T-helper 1 cell treated with Interleukin-12 subunit alpha and Interleukin-12 subunit beta and Interleukin-4 antibody, amounts not matched to agents 30 ng/mL and 1 ng/mL, for 36 hours (primary cell): ENCODE data around the gene SVIL. TPM values are rescaled to one million over a fixed set of nuclear protein-coding genes. Genes with fewer than 3 reads are reported as not detected.
"Not testable (repeated sequence)": the region's sequence is repeated elsewhere in the genome, so short reads cannot be mapped to it uniquely, and the experiment has no call there.

Experiments
- intact Hi-C: fragments of 100-400 bp; cut with micrococcal nuclease; formaldehyde crosslinking; loops from one replicate; pipeline ENCODE4 v1.15.1; 2024
- total RNA-seq: library from RNA; stranded (reverse); gene quantifications from 2 replicates; pipeline ENCODE4 v1.2.3, GENCODE V29; 2022

The SVIL gene
- total RNA-seq, 1 donor from 2014 or later = 12.9 TPM

DNA sequence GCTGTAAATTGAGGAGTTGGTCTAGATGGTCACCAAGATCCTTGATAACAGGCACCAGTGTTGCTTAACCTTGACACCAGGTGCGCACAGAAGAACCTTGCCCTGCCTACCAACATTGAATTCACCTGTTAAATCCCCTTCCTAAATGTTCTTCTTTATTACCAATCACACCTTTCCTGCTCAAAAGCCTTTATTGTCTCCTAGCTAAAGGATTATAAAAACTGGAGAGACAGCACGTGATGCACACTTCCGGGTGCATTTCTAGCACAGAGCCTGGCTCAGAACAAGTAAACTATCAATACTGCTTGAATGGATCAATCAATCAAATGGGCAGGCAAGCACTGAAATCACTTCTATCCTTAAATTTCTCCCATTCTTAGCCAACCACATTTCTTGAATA lies 56.3 kb downstream of the SVIL start:
- intact Hi-C loops = no loop called here

DNA sequence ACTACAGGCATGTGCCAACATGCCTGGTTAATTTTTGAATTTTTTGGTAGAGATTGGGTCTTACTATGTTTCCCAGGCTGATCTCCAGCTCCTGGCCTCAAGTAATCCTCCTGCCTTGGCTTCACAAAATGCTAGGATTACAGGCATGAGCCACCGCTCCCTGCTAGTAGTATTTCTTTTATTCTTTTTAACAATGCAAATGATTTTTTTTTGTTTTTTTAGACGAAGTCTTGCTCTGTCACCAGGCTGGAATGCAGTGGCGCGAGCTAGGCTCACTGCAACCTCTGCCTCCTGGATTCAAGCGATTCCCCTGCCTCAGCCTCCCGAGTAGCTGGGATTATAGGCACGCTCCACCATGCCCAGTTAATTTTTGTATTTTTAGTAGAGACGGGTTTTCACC lies 58.1 kb downstream of the SVIL start:
- intact Hi-C loops = no loop called here

GRCh38 chr10:29575098-29575455 lies 59.7 kb downstream of the SVIL start:
- intact Hi-C loops = no loop called here

DNA sequence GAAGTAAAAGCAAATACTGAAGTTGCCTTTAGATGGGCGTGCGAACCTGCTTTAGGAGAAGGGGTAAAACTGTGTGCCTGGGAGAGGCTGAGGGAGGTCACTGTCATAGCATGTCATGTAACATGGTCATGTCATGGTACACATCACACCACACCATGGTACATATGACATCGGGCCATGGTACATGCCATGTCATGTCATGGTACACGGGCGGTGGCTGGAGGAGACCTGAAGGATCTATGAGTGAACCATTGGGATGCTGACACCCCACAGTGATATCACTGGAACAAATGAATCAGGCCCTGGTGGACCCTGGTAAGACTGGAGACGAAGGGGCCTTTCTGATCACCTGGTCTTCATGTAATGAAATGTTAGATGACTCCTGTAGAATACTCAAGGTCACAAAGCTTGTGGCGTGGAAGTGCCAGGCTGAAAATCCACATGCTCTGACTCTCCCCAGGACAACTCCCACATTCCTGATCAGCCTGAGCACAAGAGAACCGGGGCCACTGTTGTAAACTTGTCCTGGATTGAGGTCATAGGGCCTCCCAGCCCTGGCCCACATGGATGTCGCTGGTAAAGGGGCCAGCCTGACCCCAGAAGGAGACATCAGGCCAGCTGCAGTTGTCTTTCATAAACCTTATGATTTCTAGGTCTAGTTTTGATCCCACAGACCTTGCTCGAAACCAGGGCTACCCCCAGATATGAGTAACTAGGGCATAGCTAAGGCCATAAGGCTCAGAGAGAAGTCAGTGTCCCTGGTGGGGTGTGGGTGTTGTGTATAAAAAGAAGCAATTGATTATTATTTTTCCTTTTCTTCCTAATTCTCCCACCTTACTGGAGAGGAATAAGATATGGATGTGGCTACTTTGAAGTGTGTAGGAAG lies 60.3 kb downstream of the SVIL start:
- intact Hi-C loops = not testable (repeated sequence)

DNA sequence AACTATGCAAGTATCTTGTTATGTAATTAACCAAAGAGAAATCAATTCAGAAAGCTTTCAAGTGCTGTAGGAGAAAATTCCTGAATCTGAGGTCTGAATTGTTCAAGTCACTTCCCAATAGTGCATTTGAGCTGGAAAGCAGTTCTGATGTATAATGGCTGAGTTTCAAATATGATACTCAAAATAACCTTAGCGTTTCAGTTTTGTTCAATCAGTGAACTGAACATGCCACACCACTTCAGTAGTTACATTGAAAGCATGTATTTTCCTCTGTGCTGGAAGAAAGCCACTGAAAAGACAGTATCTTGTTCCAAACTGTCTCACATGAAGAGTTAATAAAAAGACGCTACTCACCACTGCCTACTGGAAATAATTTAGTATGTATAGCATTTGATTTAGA lies 64.5 kb downstream of the SVIL start:
- intact Hi-C loops = not testable (repeated sequence)

GRCh38 chr10:29569795-29570194 lies 65.0 kb downstream of the SVIL start:
- intact Hi-C loops = no loop called here

GRCh38 chr10:29567003-29567402 lies 67.8 kb downstream of the SVIL start:
- intact Hi-C loops = no loop called here

GRCh38 chr10:29566209-29566608 lies 68.6 kb downstream of the SVIL start:
- intact Hi-C loops = not testable (repeated sequence)

GRCh38 chr10:29563420-29564035 lies 71.2 kb downstream of the SVIL start:
- intact Hi-C loops = no loop called here

DNA sequence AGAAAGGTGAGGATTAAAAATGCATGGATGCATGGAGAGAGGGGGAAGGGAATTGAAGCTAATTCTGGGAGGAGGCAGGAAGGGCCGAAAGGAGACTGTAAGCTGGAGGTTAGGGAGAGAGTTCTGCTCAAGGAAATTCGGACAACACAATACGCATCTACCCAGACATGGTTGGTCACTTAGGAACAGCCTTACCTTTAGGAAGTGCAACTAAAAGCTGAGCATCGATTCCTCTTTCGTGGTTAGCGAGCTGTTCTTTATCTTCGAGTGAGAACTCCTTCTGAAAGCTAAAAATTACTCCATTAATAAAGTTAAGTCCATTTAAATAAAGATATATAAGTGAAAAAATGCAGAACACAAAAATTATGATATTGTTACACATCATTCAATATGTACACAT lies 71.8 kb downstream of the SVIL start:
- intact Hi-C loops = not testable (repeated sequence)

DNA sequence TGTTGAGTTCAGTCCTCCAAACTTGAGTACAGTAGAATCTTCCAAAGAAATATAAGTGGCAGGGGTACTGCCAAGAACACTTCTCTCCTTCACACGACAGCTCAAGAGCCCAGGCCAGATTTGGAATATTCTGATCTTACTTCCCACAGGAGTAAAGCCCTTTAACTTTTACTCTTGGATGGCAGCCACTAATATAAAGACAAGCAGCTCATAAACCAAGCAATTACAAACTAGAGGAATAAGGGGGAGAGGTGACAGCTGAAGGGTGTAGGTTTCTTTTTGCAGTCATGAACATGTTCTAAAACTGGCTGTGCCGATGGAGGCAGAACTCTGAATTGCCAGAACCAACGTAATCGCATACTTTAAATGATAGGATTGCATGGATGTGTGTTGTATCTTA lies 74.8 kb downstream of the SVIL start:
- intact Hi-C loops = no loop called here

DNA sequence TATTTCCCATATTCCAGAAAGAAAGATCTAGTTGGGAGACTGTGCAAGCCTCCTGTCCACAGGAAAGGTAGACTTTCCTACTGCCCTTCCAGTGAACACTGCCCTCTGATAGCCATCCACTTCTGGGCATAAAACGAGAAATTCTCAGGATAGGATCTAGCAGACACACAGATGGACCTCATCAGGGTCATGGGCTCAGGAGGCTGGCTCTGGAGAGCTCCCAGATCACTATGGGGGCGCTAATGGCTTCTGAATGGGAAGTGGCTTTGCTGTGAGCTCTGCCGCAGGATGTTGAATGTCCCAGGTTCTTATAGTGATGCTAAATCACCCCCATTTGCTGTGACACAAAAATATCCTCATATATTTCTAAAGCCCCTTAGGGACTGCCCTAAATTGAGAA lies 77.1 kb downstream of the SVIL start:
- intact Hi-C loops = no loop called here

DNA sequence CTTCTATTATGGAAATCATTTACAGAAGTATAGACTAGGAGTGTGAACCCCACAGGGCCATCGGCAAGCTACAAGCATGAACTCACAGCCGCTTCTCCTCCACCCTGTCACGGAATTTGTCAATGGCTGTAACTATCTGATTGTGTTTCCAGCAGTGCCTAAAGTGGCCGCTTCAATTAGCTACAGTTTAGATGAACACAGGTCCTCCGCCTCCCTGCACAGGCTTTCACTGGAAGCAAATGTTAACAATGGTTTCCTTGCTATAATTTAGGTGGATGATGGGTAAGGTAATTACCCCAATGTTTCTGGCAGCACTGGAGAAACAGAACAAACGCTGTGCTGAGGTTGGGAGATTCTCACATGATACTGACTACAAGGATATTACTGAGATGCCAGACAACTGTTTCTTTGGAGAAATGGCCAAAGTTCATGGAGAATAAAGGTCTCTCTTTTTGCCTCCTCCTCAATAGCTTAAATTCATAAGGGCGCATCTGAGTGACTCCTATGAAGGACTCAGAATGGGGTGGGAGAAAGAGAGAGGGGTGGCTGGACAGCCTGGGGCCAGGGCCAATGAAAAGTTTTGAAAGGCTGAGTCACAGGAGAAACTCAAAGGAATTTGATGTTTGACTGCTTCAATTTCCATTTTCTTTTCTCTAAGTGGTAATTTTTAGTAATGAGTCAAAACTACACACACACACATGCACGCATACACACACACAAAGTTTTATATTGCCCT lies 78.9 kb downstream of the SVIL start:
- intact Hi-C loops = no loop called here

GRCh38 chr10:29555091-29555745 lies 79.6 kb downstream of the SVIL start:
- intact Hi-C loops = no loop called here

GRCh38 chr10:29554660-29555059 lies 80.1 kb downstream of the SVIL start:
- intact Hi-C loops = no loop called here

GRCh38 chr10:29553544-29554250 lies 81.1 kb downstream of the SVIL start:
- intact Hi-C loops = no loop called here

DNA sequence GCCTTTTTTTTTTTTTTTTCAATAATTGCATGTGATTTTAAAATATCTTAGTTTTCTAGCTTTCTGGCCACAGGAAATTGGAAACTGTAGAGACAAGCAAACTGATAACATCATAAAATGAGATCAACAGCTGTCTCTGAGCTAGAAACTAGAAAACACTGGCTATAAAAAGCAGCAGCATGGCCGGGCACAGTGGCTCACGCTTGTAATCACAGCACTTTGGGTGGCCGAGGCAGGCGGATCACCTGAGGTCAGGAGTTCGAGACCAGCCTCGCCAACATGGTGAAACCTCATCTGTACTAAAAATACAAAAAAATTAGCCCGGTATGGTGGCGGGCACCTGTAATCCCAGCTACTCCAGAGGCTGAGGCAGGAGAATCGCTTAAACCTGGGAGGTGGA lies 81.7 kb downstream of the SVIL start:
- intact Hi-C loops = not testable (repeated sequence)

GRCh38 chr10:29549493-29549892 lies 85.3 kb downstream of the SVIL start:
- intact Hi-C loops = not testable (repeated sequence)

DNA sequence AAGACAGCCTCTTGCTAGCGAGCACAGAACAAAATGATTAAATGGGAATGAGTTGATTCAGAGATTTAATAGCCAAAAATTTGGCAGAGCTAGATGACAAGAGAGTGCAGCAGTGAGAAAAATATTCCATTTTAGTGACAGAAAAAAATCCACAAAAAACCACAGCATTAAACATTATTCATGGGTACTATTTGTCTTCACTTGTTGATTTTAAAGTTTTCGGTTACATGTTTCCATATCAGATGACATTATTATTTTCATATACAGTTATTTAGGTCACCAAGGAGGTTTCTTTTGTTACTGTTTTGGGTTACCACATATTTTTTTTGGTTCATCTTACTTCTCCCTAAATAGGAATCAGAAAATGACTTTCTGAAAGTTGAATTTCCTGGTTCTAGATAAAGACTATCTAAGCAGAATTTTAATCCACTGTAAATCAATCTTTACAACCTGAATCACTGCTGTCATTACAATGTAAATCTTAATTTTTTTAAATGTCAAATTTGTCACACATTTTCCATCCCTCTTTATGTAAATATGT lies 87.9 kb downstream of the SVIL start:
- intact Hi-C loops = no loop called here

DNA sequence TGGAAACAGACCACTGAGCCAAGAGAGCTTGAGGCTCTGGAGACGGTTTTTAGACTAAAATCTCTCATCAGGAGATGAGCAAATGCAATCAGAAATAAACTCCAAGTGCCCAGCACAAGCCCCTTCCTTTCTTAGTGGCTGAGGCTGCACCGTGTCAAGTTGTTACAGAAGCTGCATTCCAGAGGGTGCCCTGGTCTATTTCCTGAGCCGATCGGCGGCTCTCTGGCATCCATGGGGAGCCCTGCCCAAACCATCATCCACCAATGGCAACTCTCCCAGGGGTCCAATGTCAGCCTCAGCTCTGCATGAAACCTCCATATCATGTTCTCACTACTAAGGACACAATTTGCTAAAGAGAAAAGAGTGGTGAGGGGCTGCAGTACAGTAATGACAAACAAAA lies 89.6 kb downstream of the SVIL start:
- intact Hi-C loops = no loop called here

- intact Hi-C loops = no loop called here
These were observed 91.1 kb downstream of the SVIL start for GRCh38 chr10:29543715-29544114.
